Neuronal stem cell (in vitro differentiated cells): ENCODE data around the gene PCBP4.

Experiments used
- DNase-seq: peaks from one replicate; pipeline ENCODE4 v3.0.0-alpha.2; 2013; ENCODE audit warnings: low spot score
- H2AFZ ChIP-seq: one replicate; pipeline ENCODE4 v1.6.1; 2013; ENCODE audit warnings: mild to moderate bottlenecking, low read length, inconsistent platforms
- H2AK5ac ChIP-seq: 2 replicates; pipeline ENCODE4 v1.6.1; 2013; ENCODE audit warnings: low read depth, mild to moderate bottlenecking, inconsistent platforms, low read length, moderate library complexity, mixed read lengths
- H2BK120ac ChIP-seq: 2 replicates; pipeline ENCODE4 v1.6.1; 2013; ENCODE audit warnings: low read depth, mild to moderate bottlenecking, inconsistent platforms, low read length, moderate library complexity, mixed read lengths
- H2BK12ac ChIP-seq: one replicate; pipeline ENCODE4 v1.6.1; 2013; ENCODE audit warnings: low read length, inconsistent platforms
- H2BK15ac ChIP-seq: 2 replicates; pipeline ENCODE4 v1.6.1; 2013; ENCODE audit warnings: mild to moderate bottlenecking, low read length, inconsistent platforms, mixed read lengths
- H2BK5ac ChIP-seq: one replicate; pipeline ENCODE4 v1.6.1; 2013; ENCODE audit warnings: inconsistent platforms, mild to moderate bottlenecking, low read length, moderate library complexity
- H3K14ac ChIP-seq: one replicate; pipeline ENCODE4 v1.6.1; 2013; ENCODE audit warnings: low read length, inconsistent platforms
- H3K18ac ChIP-seq: 2 replicates; pipeline ENCODE4 v1.6.1; 2013; ENCODE audit warnings: low read length, inconsistent platforms
- H3K23ac ChIP-seq: 2 replicates; pipeline ENCODE4 v1.6.1; 2013; ENCODE audit warnings: low read depth, mild to moderate bottlenecking, mixed read lengths, low read length, inconsistent platforms; ENCODE audit not compliant: poor library complexity
- H3K27ac ChIP-seq: replicated peaks from 3 replicates; pipeline ENCODE4 v1.5.1; 2013; ENCODE audit warnings: low read length, inconsistent platforms
- H3K27me3 ChIP-seq, 3 experiments: 2 replicates each; pipeline ENCODE4 v1.6.1; 2013; ENCODE audit warnings: low read length in 3 of 3, mild to moderate bottlenecking in 2 of 3, inconsistent platforms in 1 of 3, low read depth in 1 of 3, mixed read lengths in 1 of 3, moderate library complexity in 1 of 3; ENCODE audit not compliant: control insufficient read depth in 3 of 3, insufficient read depth in 3 of 3
- H3K36me3 ChIP-seq, 2 donors: replicated peaks in 1 of 2; 2 replicates each; pipeline ENCODE4 v1.6.1; 2013; ENCODE audit warnings: low read length in 2 of 2; ENCODE audit not compliant: control insufficient read depth in 2 of 2, insufficient read depth in 2 of 2
- H3K4ac ChIP-seq: 2 replicates; pipeline ENCODE4 v1.6.1; 2013; ENCODE audit warnings: inconsistent platforms, mild to moderate bottlenecking, low read length, moderate library complexity
- H3K4me1 ChIP-seq, 2 donors: 1 replicate in 1 of 2; 2 replicates in 1 of 2; pipeline ENCODE4 v1.6.1; 2013; ENCODE audit warnings: low read length in 2 of 2, low read depth in 1 of 2; ENCODE audit not compliant: control insufficient read depth in 2 of 2, insufficient read depth in 1 of 2
- H3K4me2 ChIP-seq: one replicate; pipeline ENCODE4 v1.6.1; 2013; ENCODE audit warnings: mild to moderate bottlenecking, low read length, inconsistent platforms; ENCODE audit not compliant: insufficient read depth, poor library complexity, severe bottlenecking
- H3K4me3 ChIP-seq, 2 donors: 2 replicates each; pipeline ENCODE4 v1.5.1; 2013; ENCODE audit warnings: low read length in 2 of 2, mild to moderate bottlenecking in 2 of 2, inconsistent platforms in 1 of 2, moderate library complexity in 1 of 2
- H3K79me1 ChIP-seq: one replicate; pipeline ENCODE4 v1.6.1; 2013; ENCODE audit warnings: low read depth, mild to moderate bottlenecking, inconsistent platforms, low read length, moderate library complexity
- H3K9ac ChIP-seq: one replicate; pipeline ENCODE4 v1.6.1; 2013; ENCODE audit warnings: mild to moderate bottlenecking, low read depth, low read length, inconsistent platforms; ENCODE audit not compliant: poor library complexity
- H3K9me3 ChIP-seq, 2 donors: replicated peaks in 1 of 2; 2 replicates each; pipeline versions ENCODE3 to v1.6.1; 2013; ENCODE audit warnings: low read length in 2 of 2, mild to moderate bottlenecking in 2 of 2, inconsistent platforms in 1 of 2, low read depth in 1 of 2, mixed read lengths in 1 of 2, moderate library complexity in 1 of 2; ENCODE audit not compliant: control insufficient read depth in 2 of 2, insufficient read depth in 1 of 2
- H4K8ac ChIP-seq: one replicate; pipeline ENCODE4 v1.6.1; 2013; ENCODE audit warnings: low read depth, mild to moderate bottlenecking, inconsistent platforms, low read length, moderate library complexity
- H4K91ac ChIP-seq: one replicate; pipeline ENCODE4 v1.6.1; 2013; ENCODE audit warnings: low read length, low read depth, mild to moderate bottlenecking, inconsistent platforms; ENCODE audit not compliant: poor library complexity
- WGBS, 2 donors: extraction: QIAGEN DNeasy Blood & Tissue Kit; methylation state at CpG; one replicate each; pipeline ENCODE4 v1.1.7; 2013; ENCODE audit warnings: missing lambda C conversion rate in 2 of 2, mixed read lengths in 1 of 2; ENCODE audit not compliant: insufficient read length in 2 of 2, insufficient replicate concordance in 1 of 2; ENCODE audit errors: extremely low coverage in 2 of 2; 5-methylcytosine and 5-hydroxymethylcytosine counted together

The PCBP4 gene

GRCh38 chr3:51980253-51980652 lies 13.0 kb upstream of the PCBP4 start:
- WGBS, 2 donors, result no CpG with 5 or more reads among the region's 10 CpGs
- H3K4me3 ChIP-seq, result no peak overlapping the region

DNA sequence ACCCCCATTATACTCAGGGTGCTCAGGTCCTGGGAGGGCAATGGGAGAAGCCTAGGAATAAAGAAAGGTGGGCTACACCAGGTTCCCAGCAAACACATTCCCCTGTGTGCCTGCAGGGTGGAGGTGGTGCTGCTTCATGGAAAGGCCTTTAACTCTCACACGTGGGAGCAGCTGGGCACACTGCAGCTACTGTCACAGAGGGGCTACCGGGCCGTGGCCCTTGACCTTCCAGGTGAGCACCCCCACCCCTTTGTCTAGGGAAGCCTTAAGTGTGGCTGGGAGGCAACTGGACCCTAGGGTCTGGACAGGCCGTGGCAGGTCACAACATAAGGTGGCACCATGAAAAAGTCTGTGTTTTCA lies 10.9 kb upstream of the PCBP4 start:
- Histone ChIP-seq H3K27ac (no peak overlapping the region), H2AFZ (no peak overlapping the region), H3K9me3 (no peaks in the 10 kb centered on the region), H3K79me1 (no peaks in the 10 kb centered on the region), H3K36me3 (peaks cover 0 to 9% of the 10 kb centered on the region in 2 donors), H3K18ac (no peak overlapping the region), H3K4me2 (no peak overlapping the region), H2BK5ac (no peak overlapping the region), H2BK12ac (no peak overlapping the region), H3K9ac (no peak overlapping the region), H3K27me3 (peaks cover 0 to 2% (median 0%) of the 10 kb centered on the region in 3 experiments), H4K8ac (no peak overlapping the region), H2BK120ac (no peak overlapping the region), H3K4me1 (peaks cover 24 to 27% of the 10 kb centered on the region in 2 donors), H3K23ac (no peak overlapping the region), H2BK15ac (no peak overlapping the region), H2AK5ac (no peak overlapping the region), H3K4me3 (no peak overlapping the region), H3K14ac (no peak overlapping the region), H3K4ac (no peak overlapping the region), H4K91ac (no peak overlapping the region)
- no CpG with 5 or more reads among the region's 4 CpGs for WGBS, 2 donors
- no peak for DNase-seq

More at GRCh38 chr3:51980253-51980652, 13.0 kb upstream of the PCBP4 start:
- H2BK12ac ChIP-seq, result no peak overlapping the region
- H3K27me3 ChIP-seq, result peaks cover 0 to 2% (median 0%) of the 10 kb centered on the region in 3 experiments
- no peak overlapping the region for H2BK5ac ChIP-seq
- no peak overlapping the region for H2AFZ ChIP-seq
- H2BK15ac ChIP-seq, result no peak overlapping the region
- no peaks in the 10 kb centered on the region for H3K79me1 ChIP-seq
- DNase-seq, result no peak
- no peak overlapping the region for H3K27ac ChIP-seq
- H3K4me1 ChIP-seq, result peaks cover 18 to 20% of the 10 kb centered on the region in 2 donors
- H3K4ac ChIP-seq, result no peak overlapping the region
- no peak overlapping the region for H3K14ac ChIP-seq
- H3K23ac ChIP-seq, result peak overlapping the region; percentile 27
- H2BK120ac ChIP-seq, result no peak overlapping the region
- H3K18ac ChIP-seq, result peak overlapping the region; percentile 50
- H3K9ac ChIP-seq, result no peak overlapping the region
- H4K91ac ChIP-seq, result no peak overlapping the region
- no peak overlapping the region for H4K8ac ChIP-seq
- H2AK5ac ChIP-seq, result no peak overlapping the region
- H3K4me2 ChIP-seq, result no peak overlapping the region
- H3K9me3 ChIP-seq, result no peaks in the 10 kb centered on the region
- peaks cover 0 to 9% of the 10 kb centered on the region in 2 donors for H3K36me3 ChIP-seq

DNA sequence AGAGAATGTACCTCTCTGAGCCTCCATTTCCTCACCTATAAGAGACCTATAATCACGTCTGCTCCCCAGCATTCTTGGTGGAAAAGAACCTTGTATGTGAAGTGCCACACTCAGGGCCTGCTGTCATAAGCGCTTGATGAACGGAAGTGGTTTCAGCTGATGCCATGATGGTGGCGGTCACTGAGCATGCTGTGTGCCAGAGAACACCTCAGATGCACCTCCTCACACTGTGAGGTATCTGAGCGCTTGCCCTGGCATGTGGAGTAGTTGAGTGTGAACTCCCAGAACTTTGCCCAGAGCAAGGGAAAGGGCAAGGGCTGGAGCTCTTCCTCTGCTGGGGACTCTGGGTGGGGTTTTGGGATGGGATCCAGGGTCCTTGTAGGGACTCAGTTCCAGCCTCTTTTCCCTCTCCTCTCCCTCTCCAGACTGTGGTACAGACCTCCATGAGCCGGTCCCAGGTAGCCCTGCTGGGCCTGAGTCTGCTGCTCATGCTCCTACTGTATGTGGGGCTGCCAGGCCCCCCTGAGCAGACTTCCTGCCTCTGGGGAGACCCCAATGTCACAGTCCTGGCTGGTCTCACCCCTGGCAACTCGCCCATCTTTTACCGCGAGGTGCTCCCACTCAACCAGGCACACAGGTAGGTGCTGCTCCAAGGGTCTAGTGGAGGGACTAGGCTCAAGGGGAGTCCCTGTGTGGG lies 10.3 kb upstream of the PCBP4 start:
- no peak overlapping the region for H3K4ac ChIP-seq
- H2BK5ac ChIP-seq, result no peak overlapping the region
- H3K9ac ChIP-seq, result no peak overlapping the region
- no peak overlapping the region for H3K27ac ChIP-seq
- H4K91ac ChIP-seq, result no peak overlapping the region
- no peak overlapping the region for H2BK15ac ChIP-seq
- H3K9me3 ChIP-seq, result no peaks in the 10 kb centered on the region
- peaks cover 22 to 25% of the 10 kb centered on the region in 2 donors for H3K4me1 ChIP-seq
- H3K36me3 ChIP-seq, result peaks cover 0 to 9% of the 10 kb centered on the region in 2 donors
- H3K4me2 ChIP-seq, result no peak overlapping the region
- no peak overlapping the region for H2AFZ ChIP-seq
- no peak overlapping the region for H2BK120ac ChIP-seq
- DNase-seq, result no peak
- H3K14ac ChIP-seq, result no peak overlapping the region
- H2AK5ac ChIP-seq, result peak overlapping the region; percentile 72
- no peaks in the 10 kb centered on the region for H3K79me1 ChIP-seq
- whole genome bisulfite sequencing, 2 donors, result no CpG with 5 or more reads among the region's 9 CpGs
- H2BK12ac ChIP-seq, result no peak overlapping the region
- peak overlapping the region in 1 of 2 donors; percentile 28 for H3K4me3 ChIP-seq
- no peak overlapping the region for H3K23ac ChIP-seq
- no peak overlapping the region for H4K8ac ChIP-seq
- no peak overlapping the region for H3K18ac ChIP-seq
- H3K27me3 ChIP-seq, result peaks cover 0 to 2% (median 0%) of the 10 kb centered on the region in 3 experiments

- Histone ChIP-seq H4K91ac (no peak overlapping the region), H3K14ac (no peak overlapping the region), H2AK5ac (peak overlapping the region; percentile 51), H2AFZ (no peak overlapping the region), H2BK5ac (peak overlapping the region; percentile 39), H3K79me1 (no peaks in the 10 kb centered on the region), H3K18ac (peak overlapping the region; percentile 72), H3K4me1 (peaks cover 18 to 21% of the 10 kb centered on the region in 2 donors), H2BK120ac (no peak overlapping the region), H3K9me3 (no peaks in the 10 kb centered on the region), H3K4me2 (peak overlapping the region; percentile 93), H2BK12ac (no peak overlapping the region), H3K27me3 (peaks cover 0 to 2% (median 0%) of the 10 kb centered on the region in 3 experiments), H2BK15ac (no peak overlapping the region), H3K36me3 (peaks cover 0 to 7% of the 10 kb centered on the region in 2 donors), H4K8ac (no peak overlapping the region), H3K4me3 (peak overlapping the region; percentile 69 to 76), H3K27ac (peak overlapping the region; percentile 9), H3K4ac (no peak overlapping the region), H3K23ac (no peak overlapping the region), H3K9ac (no peak overlapping the region)
- no CpG with 5 or more reads among the region's 46 CpGs for WGBS, 2 donors
- no peak for DNase-seq
Measured at GRCh38 chr3:51975852-51976549, 8.7 kb upstream of the PCBP4 start.
